ENCODE measurements around the gene ROR1.

ROR1 gene

DNA sequence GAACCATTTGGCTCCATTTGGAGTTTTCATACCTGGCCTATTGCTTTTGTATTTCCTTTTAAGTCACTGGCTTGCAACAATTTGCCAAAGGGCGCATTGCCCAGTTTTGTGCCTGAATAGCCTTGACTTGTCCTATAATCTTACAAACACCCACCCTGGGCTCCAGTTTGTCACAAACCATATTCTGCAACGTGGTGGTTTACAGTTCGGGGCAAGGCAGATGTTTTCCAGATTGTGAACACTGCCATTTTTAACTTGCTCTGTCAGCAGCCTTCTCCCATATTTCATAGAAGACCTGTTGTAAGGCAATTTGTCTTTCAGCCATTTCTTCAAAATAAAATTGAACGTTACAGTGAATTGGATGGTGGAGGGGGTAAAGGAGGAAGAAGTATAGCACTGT, 376.4 kb downstream of the ROR1 start:
- Histone ChIP-seq H3K4me2 (ENCODE audit: low read length) (no peak overlapping the region), H2AFZ (no peak overlapping the region), H3K36me3 (ENCODE audit: control insufficient read depth, insufficient read depth, low read length) (no peaks in the 10 kb centered on the region), H3K9ac (no peak overlapping the region), H3K79me2 (no peaks in the 10 kb centered on the region), H3K4me1 (no peaks in the 10 kb centered on the region), H3K27ac (no peak overlapping the region), H3K9me3 (ENCODE audit: control insufficient read depth, low read length) (no peaks in the 10 kb centered on the region), H3K27me3 (ENCODE audit: control insufficient read depth, insufficient read depth, low read length) (no peaks in the 10 kb centered on the region), H3K4me3 (ENCODE audit: low read depth, low read length) (no peak overlapping the region)
- TF ChIP-seq, protein P1, sequence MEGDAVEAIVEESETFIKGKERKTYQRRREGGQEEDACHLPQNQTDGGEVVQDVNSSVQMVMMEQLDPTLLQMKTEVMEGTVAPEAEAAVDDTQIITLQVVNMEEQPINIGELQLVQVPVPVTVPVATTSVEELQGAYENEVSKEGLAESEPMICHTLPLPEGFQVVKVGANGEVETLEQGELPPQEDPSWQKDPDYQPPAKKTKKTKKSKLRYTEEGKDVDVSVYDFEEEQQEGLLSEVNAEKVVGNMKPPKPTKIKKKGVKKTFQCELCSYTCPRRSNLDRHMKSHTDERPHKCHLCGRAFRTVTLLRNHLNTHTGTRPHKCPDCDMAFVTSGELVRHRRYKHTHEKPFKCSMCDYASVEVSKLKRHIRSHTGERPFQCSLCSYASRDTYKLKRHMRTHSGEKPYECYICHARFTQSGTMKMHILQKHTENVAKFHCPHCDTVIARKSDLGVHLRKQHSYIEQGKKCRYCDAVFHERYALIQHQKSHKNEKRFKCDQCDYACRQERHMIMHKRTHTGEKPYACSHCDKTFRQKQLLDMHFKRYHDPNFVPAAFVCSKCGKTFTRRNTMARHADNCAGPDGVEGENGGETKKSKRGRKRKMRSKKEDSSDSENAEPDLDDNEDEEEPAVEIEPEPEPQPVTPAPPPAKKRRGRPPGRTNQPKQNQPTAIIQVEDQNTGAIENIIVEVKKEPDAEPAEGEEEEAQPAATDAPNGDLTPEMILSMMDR (IDR thresholded peaks at IDR 0.05): no peak

- Histone ChIP-seq H3K9ac (no peak overlapping the region), H2AFZ (no peak overlapping the region), H3K79me2 (no peaks in the 10 kb centered on the region), H3K27me3 (ENCODE audit: control insufficient read depth, insufficient read depth, low read length) (no peaks in the 10 kb centered on the region), H3K4me2 (ENCODE audit: low read length) (no peak overlapping the region), H3K27ac (no peak overlapping the region), H3K4me1 (no peaks in the 10 kb centered on the region), H3K36me3 (ENCODE audit: control insufficient read depth, insufficient read depth, low read length) (no peaks in the 10 kb centered on the region), H3K9me3 (ENCODE audit: control insufficient read depth, low read length) (no peaks in the 10 kb centered on the region), H3K4me3 (ENCODE audit: low read depth, low read length) (no peak overlapping the region)
- TF ChIP-seq, protein P1 (IDR thresholded peaks at IDR 0.05): no peak
Observed at GRCh38 chr1:64150729-64151230, 377.0 kb downstream of the ROR1 start.

DNA sequence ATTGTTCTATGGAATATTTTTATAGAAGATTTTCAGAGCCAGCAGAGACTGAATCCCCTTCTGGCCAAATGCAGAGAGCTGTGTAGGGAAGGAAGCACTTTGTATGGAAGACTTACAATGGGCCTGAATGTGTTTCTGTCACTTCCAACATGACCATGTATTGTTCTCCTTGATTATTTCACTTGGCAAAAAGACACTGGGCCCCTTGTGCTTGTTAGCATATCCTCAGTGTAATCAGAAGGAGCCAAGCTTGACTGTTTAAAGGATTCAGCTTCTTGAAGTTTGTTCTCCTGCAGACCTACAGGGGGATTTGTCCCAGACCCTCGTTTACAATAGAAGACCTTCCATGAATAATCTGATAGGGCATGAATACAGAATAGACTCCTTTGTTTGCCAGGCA, 381.5 kb downstream of the ROR1 start:
- Histone ChIP-seq H3K9ac (no peak overlapping the region), H3K79me2 (no peaks in the 10 kb centered on the region), H3K4me2 (ENCODE audit: low read length) (no peak overlapping the region), H3K36me3 (ENCODE audit: control insufficient read depth, insufficient read depth, low read length) (no peaks in the 10 kb centered on the region), H3K9me3 (ENCODE audit: control insufficient read depth, low read length) (no peaks in the 10 kb centered on the region), H3K27ac (no peak overlapping the region), H3K4me1 (no peaks in the 10 kb centered on the region), H3K4me3 (ENCODE audit: low read depth, low read length) (no peak overlapping the region), H3K27me3 (ENCODE audit: control insufficient read depth, insufficient read depth, low read length) (no peaks in the 10 kb centered on the region), H2AFZ (no peak overlapping the region)
- TF ChIP-seq, protein P1 (IDR thresholded peaks at IDR 0.05): no peak

- H3K27me3 ChIP-seq (ENCODE audit: control insufficient read depth, insufficient read depth, low read length): no peaks in the 10 kb centered on the region
- H2AFZ ChIP-seq: no peak overlapping the region
- no peaks in the 10 kb centered on the region for H3K36me3 ChIP-seq (ENCODE audit: control insufficient read depth, insufficient read depth, low read length)
- no peak overlapping the region for H3K4me2 ChIP-seq (ENCODE audit: low read length)
- H3K9ac ChIP-seq: no peak overlapping the region
- peaks cover 3% of the 10 kb centered on the region for H3K4me1 ChIP-seq
- TF ChIP-seq, protein P1 (IDR thresholded peaks at IDR 0.05): no peak
- H3K4me3 ChIP-seq (ENCODE audit: low read depth, low read length): no peak overlapping the region
- no peak overlapping the region for H3K27ac ChIP-seq
- H3K79me2 ChIP-seq: no peaks in the 10 kb centered on the region
- no peaks in the 10 kb centered on the region for H3K9me3 ChIP-seq (ENCODE audit: control insufficient read depth, low read length)
Observed at GRCh38 chr1:64161357-64161941, 387.6 kb downstream of the ROR1 start.

- TF ChIP-seq, protein P1 (IDR thresholded peaks at IDR 0.05): no peak
- H3K4me3 ChIP-seq (ENCODE audit: low read depth, low read length): no peak overlapping the region
- no peak overlapping the region for H3K9ac ChIP-seq
- no peak overlapping the region for H3K4me2 ChIP-seq (ENCODE audit: low read length)
- H2AFZ ChIP-seq: no peak overlapping the region
- no peaks in the 10 kb centered on the region for H3K27me3 ChIP-seq (ENCODE audit: control insufficient read depth, insufficient read depth, low read length)
- no peaks in the 10 kb centered on the region for H3K79me2 ChIP-seq
- no peak overlapping the region for H3K27ac ChIP-seq
- peaks cover 3% of the 10 kb centered on the region for H3K4me1 ChIP-seq
- H3K36me3 ChIP-seq (ENCODE audit: control insufficient read depth, insufficient read depth, low read length): no peaks in the 10 kb centered on the region
- no peaks in the 10 kb centered on the region for H3K9me3 ChIP-seq (ENCODE audit: control insufficient read depth, low read length)
Observed at GRCh38 chr1:64162151-64162550, 388.3 kb downstream of the ROR1 start.

All from parathyroid adenoma (tissue), 2 donors.